ENCODE measurements around the gene FAM193A.

The FAM193A gene

GRCh38 chr4:2684486-2684885 is 148.0 kb downstream of the FAM193A start:
- no peaks in the 10 kb centered on the region for H3K27me3 ChIP-seq (ENCODE audit: insufficient read depth, poor library complexity, severe bottlenecking)
- no peak overlapping the region for H3K4me3 ChIP-seq (replicated peaks; ENCODE audit: insufficient read depth, low read length)
- DNase-seq (ENCODE audit: low read depth in 1 of 2, low spot score in 1 of 2), result no peak
- TF ChIP-seq CTCF (IDR thresholded peaks at IDR 0.05; ENCODE audit: insufficient read depth, low read length) (no peak), POLR2AphosphoS5 (IDR thresholded peaks at IDR 0.05; ENCODE audit: low read depth) (no peak), SPI1 (IDR thresholded peaks at IDR 0.05; ENCODE audit: borderline replicate concordance, low read depth) (no peak), REST (IDR thresholded peaks at IDR 0.05; ENCODE audit: insufficient replicate concordance, low read depth) (no peak), GABPA (IDR thresholded peaks at IDR 0.05; ENCODE audit: low read depth) (no peak)
- H3K27ac ChIP-seq (replicated peaks), result no peak overlapping the region

GRCh38 chr4:2685541-2685940 is 149.1 kb downstream of the FAM193A start:
- Histone ChIP-seq H3K4me3 (replicated peaks; ENCODE audit: insufficient read depth, low read length) (no peak overlapping the region), H3K27me3 (ENCODE audit: insufficient read depth, poor library complexity, severe bottlenecking) (no peaks in the 10 kb centered on the region), H3K27ac (replicated peaks) (no peak overlapping the region)
- no peak for DNase-seq (ENCODE audit: low read depth in 1 of 2, low spot score in 1 of 2)
- no peak for TF ChIP-seq CTCF (IDR thresholded peaks at IDR 0.05; ENCODE audit: insufficient read depth, low read length)
- TF ChIP-seq REST (IDR thresholded peaks at IDR 0.05; ENCODE audit: insufficient replicate concordance, low read depth), result no peak
- TF ChIP-seq POLR2AphosphoS5 (IDR thresholded peaks at IDR 0.05; ENCODE audit: low read depth), result no peak
- TF ChIP-seq GABPA (IDR thresholded peaks at IDR 0.05; ENCODE audit: low read depth), result no peak
- TF ChIP-seq SPI1 (IDR thresholded peaks at IDR 0.05; ENCODE audit: borderline replicate concordance, low read depth), result no peak

- no peaks in the 10 kb centered on the region for H3K27me3 ChIP-seq (ENCODE audit: insufficient read depth, poor library complexity, severe bottlenecking)
- TF ChIP-seq SPI1 (IDR thresholded peaks at IDR 0.05; ENCODE audit: borderline replicate concordance, low read depth) (no peak), GABPA (IDR thresholded peaks at IDR 0.05; ENCODE audit: low read depth) (no peak), CTCF (IDR thresholded peaks at IDR 0.05; ENCODE audit: insufficient read depth, low read length) (no peak), POLR2AphosphoS5 (IDR thresholded peaks at IDR 0.05; ENCODE audit: low read depth) (no peak), REST (IDR thresholded peaks at IDR 0.05; ENCODE audit: insufficient replicate concordance, low read depth) (no peak)
- DNase-seq (ENCODE audit: low read depth in 1 of 2, low spot score in 1 of 2), result no peak
- H3K27ac ChIP-seq (replicated peaks), result no peak overlapping the region
- H3K4me3 ChIP-seq (replicated peaks; ENCODE audit: insufficient read depth, low read length), result no peak overlapping the region
Measured at GRCh38 chr4:2686379-2687265, 150.2 kb downstream of the FAM193A start.
